HG03175 (cell line): ENCODE results near the gene AS3MT.
"Not testable (repeated sequence)": the region's sequence is repeated elsewhere in the genome, so short reads cannot be mapped to it uniquely, and the experiment has no call there.

Experiments
- ATAC-seq: cut with Tn5 transposase; IDR thresholded peaks from one replicate; pipeline ENCODE4 v1.9.1; 2021; ENCODE audit warnings: mild to moderate bottlenecking, moderate library complexity; ENCODE audit not compliant: unreplicated experiment

AS3MT gene

GRCh38 chr10:102869258-102870198, at the start of gene AS3MT:
AS3MT (plus strand) TSS chr10:102869470; CDS start chr10:102869593, 123 bp downstream.
- no peak for ATAC-seq

- not testable (repeated sequence) for ATAC-seq
Measured at GRCh38 chr10:102820008-102820407, 49.3 kb upstream of the AS3MT start.

- no peak for ATAC-seq
Measured at GRCh38 chr10:102822222-102822621, 47.0 kb upstream of the AS3MT start.

- no peak for ATAC-seq
Measured at GRCh38 chr10:102824664-102825063, 44.6 kb upstream of the AS3MT start.

GRCh38 chr10:102826148-102826796, 43.0 kb upstream of the AS3MT start:
- no peak for ATAC-seq

GRCh38 chr10:102827597-102827975, 41.7 kb upstream of the AS3MT start:
- ATAC-seq = no peak

- no peak for ATAC-seq
Measured at GRCh38 chr10:102831322-102832071, 37.8 kb upstream of the AS3MT start.

- no peak for ATAC-seq
Measured at GRCh38 chr10:102832248-102832647, 37.0 kb upstream of the AS3MT start.

- no peak for ATAC-seq
Measured at GRCh38 chr10:102832987-102833386, 36.3 kb upstream of the AS3MT start.

- ATAC-seq = no peak
Measured at GRCh38 chr10:102834143-102834542, 35.1 kb upstream of the AS3MT start.

GRCh38 chr10:102835007-102835482, 34.2 kb upstream of the AS3MT start:
- ATAC-seq = no peak

GRCh38 chr10:102837230-102837721, 32.0 kb upstream of the AS3MT start, which contains the start of gene CYP17A1:
CYP17A1 (minus strand) TSS chr10:102837413; CDS start chr10:102837361, 52 bp downstream.
- no peak for ATAC-seq

- ATAC-seq = not testable (repeated sequence)
Measured at GRCh38 chr10:102838276-102838927, 30.9 kb upstream of the AS3MT start.

- ATAC-seq = no peak
Measured at GRCh38 chr10:102841827-102842345, 27.4 kb upstream of the AS3MT start.

- not testable (repeated sequence) for ATAC-seq
Measured at GRCh38 chr10:102843139-102843538, 26.1 kb upstream of the AS3MT start.

GRCh38 chr10:102844190-102844776, 25.0 kb upstream of the AS3MT start:
- ATAC-seq = not testable (repeated sequence)

GRCh38 chr10:102845352-102845902, 23.8 kb upstream of the AS3MT start:
- ATAC-seq = no peak

- ATAC-seq = no peak
Measured at GRCh38 chr10:102850025-102850518, 19.2 kb upstream of the AS3MT start.

- ATAC-seq = not testable (repeated sequence)
Measured at GRCh38 chr10:102853237-102853636, 16.0 kb upstream of the AS3MT start.
